HEK293T (cell line): Measurements from ENCODE around the gene RPGRIP1L.

Experiments used
- ARNT ChIP-seq: fragments of 450-650 bp; IDR thresholded peaks from 2 replicates; pipeline ENCODE4 v1.6.1; 2017; ENCODE audit warnings: mild to moderate bottlenecking
- BHLHE40 ChIP-seq: fragments of 450-650 bp; IDR thresholded peaks from 2 replicates; pipeline ENCODE4 v1.6.1; 2016; ENCODE audit warnings: mild to moderate bottlenecking, moderate library complexity, borderline replicate concordance
- CTBP1 ChIP-seq: fragments of 450-650 bp; IDR thresholded peaks from 2 replicates; pipeline ENCODE4 v1.6.1; 2016; ENCODE audit warnings: borderline replicate concordance
- ELF4 ChIP-seq: fragments of 450-650 bp; IDR thresholded peaks from 2 replicates; pipeline ENCODE4 v1.6.1; 2017; ENCODE audit warnings: antibody characterized with exemption
- FOXA1 ChIP-seq: fragments of 450-650 bp; IDR thresholded peaks from 2 replicates; pipeline ENCODE4 v1.6.1; 2016; ENCODE audit warnings: mild to moderate bottlenecking
- FOXM1 ChIP-seq: fragments of 450-650 bp; IDR thresholded peaks from 2 replicates; pipeline ENCODE4 v1.6.1; 2017; ENCODE audit warnings: mild to moderate bottlenecking, borderline replicate concordance
- HDGF ChIP-seq: fragments of 450-650 bp; IDR thresholded peaks from 2 replicates; pipeline ENCODE4 v1.6.1; 2017; ENCODE audit warnings: antibody characterized with exemption, borderline replicate concordance
- L3MBTL2 ChIP-seq: fragments of 450-650 bp; conservative IDR thresholded peaks from 2 replicates; pipeline ENCODE4 v1.6.1; 2016; ENCODE audit warnings: mild to moderate bottlenecking
- LEF1 ChIP-seq: fragments of 450-650 bp; IDR thresholded peaks from 2 replicates; pipeline ENCODE4 v1.6.1; 2017; ENCODE audit warnings: mild to moderate bottlenecking, borderline replicate concordance
- NFRKB ChIP-seq: fragments of 450-650 bp; IDR thresholded peaks from 2 replicates; pipeline ENCODE4 v1.6.1; 2016; ENCODE audit warnings: mild to moderate bottlenecking, moderate library complexity
- PKNOX1 ChIP-seq: fragments of 450-650 bp; IDR thresholded peaks from 2 replicates; pipeline ENCODE4 v1.6.1; 2016
- SP1 ChIP-seq: fragments of 450-650 bp; IDR thresholded peaks from 2 replicates; pipeline ENCODE4 v1.6.1; 2017
- SUZ12 ChIP-seq: fragments of 450-650 bp; IDR thresholded peaks from 2 replicates; pipeline ENCODE4 v1.6.1; 2016; ENCODE audit warnings: mild to moderate bottlenecking
- TARDBP ChIP-seq: fragments of 450-650 bp; IDR thresholded peaks from 2 replicates; pipeline ENCODE4 v1.6.1; 2016

- TF ChIP-seq SP1 = no peak
- no peak for TF ChIP-seq FOXA1
- no peak for TF ChIP-seq LEF1
- TF ChIP-seq SUZ12 = no peak
- no peak for TF ChIP-seq NFRKB
- no peak for TF ChIP-seq PKNOX1
- no peak for TF ChIP-seq ELF4
- TF ChIP-seq TARDBP = no peak
- TF ChIP-seq HDGF = no peak
- TF ChIP-seq FOXM1 = no peak
- no peak for TF ChIP-seq ARNT
- TF ChIP-seq BHLHE40 = no peak; the same call in 1 of the 2 replicates
- TF ChIP-seq L3MBTL2 = peak; percentile 85
- no peak for TF ChIP-seq CTBP1
These were observed 153.5 kb downstream of the RPGRIP1L start for GRCh38 chr16:53549970-53550690.
